HG02970 (cell line): ENCODE data around the gene IDH2.

Experiments used
- ATAC-seq: cut with Tn5 transposase; IDR thresholded peaks from one replicate; pipeline ENCODE4 v1.9.1; 2021; ENCODE audit warnings: mild to moderate bottlenecking, moderate library complexity, moderate number of reproducible peaks; ENCODE audit not compliant: unreplicated experiment, low FRiP score

Gene IDH2

DNA sequence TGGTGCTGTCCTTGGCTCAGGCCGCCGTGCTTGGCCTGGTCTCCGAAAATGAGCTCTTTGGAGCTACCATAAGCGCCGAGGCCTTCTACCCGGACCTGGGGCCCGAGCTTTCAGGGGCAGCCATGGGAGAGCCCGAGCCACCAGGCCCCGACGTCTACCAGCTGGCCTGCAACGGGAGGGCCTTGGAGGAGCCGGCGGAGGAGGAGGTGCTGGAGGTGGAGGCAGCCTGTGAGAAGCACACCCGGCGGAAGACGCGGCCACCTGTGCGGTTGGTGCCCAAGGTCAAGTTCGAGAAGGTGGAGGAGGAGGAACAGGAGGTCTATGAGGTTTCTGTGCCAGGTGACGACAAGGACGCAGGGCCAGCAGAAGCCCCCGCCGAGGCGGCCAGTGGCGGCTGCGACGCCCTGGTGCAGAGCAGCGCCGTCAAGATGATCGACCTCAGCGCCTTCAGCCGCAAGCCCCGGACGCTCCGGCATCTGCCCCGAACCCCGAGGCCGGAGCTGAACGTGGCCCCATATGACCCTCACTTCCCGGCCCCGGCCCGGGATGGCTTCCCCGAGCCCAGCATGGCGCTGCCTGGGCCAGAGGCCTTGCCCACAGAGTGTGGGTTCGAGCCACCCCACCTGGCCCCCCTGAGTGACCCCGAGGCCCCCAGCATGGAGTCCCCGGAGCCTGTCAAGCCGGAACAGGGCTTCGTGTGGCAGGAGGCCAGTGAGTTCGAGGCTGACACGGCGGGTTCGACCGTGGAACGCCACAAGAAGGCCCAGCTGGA is 34.9 kb downstream of the IDH2 start:
- ATAC-seq, result no peak

DNA sequence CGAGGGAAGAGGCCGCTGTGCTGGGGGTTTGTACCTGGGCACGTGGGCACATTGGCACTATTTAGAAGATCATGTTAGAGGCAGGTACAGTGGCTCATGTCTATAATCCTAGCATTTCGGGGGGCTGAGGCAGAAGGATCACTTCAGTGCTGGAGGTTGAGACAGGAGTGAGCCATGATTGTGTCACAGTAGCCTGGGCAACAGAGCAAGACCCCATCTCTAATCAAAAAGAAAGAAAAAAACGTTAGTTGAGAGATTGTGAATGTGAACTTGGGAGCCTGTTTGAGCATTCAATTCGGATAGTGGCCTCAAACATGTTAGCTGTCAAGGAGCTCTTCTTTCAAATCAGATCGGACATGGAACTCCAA is 36.6 kb downstream of the IDH2 start:
- ATAC-seq, result no peak

DNA sequence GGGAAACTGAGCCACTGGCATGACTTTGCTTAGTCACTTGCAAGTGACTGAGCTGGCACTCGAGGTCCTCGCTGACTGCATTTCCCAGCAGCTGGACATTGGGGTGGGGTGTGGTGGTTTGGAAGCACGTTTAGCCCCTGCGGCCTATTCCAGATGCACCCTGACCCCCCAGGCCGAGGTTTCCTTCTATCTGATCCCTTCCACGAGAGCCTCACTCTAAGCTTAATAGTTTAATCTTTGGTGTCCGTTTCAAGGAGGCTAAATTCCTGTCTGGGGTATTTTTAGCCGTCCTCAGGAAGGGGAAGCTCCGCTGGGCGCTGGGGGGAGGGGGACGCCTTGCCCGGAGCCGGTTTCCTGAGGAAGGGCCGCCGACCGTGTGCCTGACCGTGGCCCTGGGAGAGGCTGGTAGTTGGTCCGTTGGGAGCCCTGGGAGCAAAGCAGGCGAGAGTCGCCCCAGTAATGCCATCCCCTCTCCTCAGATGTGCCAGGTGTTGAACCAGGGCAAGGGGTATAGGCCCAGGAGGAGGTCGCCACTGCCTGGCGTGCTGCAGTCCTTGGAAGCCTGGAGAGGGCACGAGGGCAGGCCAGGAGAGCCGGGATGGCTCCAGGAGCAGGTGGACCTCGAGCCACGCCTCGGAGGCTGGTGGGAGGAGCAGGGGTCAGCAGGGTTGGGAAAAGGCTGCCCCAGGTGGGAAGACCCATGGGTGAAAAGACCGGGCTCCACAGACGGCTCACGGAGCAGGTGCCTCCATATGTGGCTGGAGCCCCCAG is 37.2 kb downstream of the IDH2 start:
- ATAC-seq, result no peak

DNA sequence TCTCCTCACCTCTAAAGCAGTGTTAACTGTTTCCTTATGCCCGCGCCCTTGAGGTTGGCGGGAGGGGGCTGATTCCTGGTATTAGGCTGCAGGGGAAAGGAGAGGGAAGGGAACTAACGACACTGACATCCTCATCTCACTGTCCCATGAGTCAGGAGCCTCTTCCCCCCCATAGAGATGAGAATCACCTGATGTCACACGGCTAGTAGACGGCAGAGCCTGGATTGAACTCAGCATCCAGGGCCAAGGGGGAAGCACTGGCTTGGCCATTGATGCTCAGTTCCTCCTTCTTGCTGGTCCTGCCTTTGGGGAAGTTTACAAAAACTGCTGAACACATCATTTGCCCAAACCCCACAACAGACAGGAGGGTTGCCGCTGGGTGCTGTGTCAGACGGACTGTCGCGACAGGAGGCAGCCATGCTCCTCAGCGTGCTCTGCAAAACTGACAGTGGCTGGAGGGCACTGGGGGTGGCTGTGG is 38.5 kb downstream of the IDH2 start:
- no peak for ATAC-seq

DNA sequence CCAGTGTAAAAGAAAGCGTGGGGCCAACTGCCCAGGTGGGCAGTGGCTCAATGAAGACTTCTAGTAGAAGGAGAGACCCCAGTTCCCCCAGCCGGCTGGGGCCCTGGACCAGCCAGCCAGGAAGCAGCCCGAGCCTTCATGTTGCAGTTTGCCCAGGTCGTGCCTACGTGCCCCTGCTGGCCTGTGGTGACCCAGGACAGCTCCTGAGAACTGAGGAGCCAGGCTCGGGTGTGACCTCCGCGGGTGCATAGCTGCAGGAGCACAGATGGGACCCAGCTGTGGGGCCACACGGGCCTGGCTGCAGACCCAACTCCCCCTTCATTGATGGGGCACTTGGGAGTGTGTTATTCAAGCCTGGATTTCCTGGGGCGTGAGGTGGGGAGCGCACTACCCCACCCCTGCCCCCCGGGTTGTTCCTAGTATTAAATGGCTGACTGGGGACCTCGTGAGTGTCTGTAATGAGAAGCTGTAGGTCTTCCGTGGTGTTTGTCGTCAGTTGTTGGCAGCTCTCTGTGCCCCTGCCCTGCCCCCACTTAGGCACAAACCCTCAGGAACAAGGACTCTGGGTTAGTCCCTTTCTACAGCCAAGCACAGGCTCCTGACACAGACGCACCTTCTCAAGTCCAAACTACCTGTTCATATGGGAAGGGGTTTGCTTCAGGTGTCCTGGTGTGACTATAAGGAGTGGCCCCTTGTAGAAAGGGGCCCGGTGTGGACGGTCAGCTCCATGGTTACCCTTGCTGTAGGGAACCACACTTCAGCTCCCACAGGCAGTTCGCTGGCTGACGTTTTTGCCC is 39.1 kb downstream of the IDH2 start:
- no peak for ATAC-seq

DNA sequence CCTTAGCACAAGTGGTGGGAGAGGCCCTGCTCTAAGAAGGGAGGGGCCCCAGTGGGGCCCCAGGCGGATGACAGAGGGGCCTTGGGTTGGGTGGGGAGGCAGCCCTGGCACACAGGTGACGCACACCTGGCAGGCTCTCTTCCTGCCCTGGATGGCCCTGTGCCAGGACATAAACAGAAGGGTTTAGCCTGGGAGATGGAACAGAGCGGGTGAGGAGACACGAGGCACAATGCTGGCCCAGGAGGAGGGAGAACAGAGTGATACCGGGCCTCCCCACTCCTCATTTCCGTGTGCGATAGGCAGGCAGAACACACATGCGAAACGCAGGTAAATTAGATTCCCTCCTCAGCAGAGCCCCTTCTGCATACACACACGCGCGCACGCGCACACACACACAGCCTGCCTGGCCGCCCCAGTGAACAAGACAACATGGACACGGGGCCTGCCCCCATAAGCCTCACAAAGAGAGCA is 39.8 kb downstream of the IDH2 start:
- no peak for ATAC-seq

DNA sequence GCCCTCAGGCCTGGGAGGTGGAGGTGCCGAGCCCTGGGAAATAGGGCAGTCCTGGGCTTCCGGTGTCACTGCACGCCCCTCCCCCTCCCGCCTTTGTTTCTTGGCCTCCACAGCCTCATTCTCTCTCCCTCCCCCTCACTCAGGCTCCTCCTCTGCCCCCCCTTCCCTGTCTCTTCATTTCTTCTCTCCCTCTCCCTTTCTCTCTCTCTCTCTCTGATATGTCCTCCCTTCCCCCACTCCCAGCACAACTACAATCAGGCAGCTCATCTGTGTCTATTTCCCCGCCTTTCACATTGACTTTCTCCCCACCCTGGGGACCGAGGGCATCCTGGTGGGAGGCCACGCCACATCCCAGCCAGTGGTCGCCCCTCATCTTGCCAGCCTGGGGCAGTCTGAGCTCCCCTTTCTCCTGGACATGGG is 40.2 kb downstream of the IDH2 start:
- no peak for ATAC-seq

DNA sequence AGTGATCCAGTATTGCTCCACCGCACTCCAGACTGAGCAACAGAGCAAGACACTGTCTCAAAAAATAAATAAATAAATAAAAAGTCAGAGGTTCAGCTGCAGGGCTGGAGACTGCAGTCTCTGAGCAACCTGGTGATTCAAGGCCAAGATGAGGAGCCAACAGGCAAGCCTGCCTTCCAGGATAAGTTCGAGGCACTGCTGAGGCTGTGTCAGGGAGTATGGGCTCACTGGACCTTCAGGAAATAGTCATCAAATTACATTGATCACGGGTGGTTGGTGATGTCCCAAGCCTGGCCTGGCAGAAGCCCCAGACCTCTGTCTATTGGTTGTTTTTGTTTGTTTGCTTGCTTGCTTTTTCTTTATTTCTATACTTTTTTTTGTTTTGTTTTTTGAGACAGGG is 41.5 kb downstream of the IDH2 start:
- no peak for ATAC-seq

DNA sequence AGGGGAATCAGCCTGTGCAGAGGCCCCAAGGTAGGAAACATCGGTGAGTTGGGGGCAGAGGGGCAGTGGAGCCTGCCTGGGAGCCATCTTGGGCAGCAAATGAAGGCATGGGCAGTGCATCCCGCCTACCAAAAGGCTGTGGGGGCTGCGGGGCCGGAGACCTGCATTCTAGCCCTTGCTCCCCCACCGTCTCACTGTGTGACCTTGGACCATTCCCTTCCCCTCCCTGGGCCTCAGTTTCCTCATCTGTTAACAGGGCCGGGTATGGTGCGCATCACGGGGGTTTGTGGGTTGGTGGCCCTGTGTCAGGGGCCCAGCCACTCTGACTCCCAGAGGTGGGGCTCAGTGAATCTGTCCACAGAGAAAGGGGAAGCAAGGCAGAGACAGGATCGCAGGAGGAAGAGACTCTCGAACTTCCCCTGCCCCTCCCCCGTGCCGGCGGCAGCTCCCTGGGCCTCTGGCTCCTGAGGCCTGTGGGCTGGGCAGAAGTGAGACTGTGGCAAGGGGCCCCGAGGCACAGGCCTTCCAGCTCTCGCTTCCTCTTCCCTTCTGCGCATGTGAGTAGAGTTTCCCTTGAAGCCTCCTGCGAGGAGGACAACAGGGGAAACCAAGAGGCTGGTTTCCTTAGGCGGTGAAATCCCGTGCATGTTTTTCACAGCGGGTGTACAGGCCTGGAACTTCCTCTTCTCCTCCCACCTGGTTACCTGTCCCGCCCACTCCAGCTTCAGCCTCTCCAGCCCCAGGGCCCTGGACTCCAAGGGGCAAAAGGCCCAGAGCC is 42.9 kb downstream of the IDH2 start:
- ATAC-seq, result peak; percentile 84

DNA sequence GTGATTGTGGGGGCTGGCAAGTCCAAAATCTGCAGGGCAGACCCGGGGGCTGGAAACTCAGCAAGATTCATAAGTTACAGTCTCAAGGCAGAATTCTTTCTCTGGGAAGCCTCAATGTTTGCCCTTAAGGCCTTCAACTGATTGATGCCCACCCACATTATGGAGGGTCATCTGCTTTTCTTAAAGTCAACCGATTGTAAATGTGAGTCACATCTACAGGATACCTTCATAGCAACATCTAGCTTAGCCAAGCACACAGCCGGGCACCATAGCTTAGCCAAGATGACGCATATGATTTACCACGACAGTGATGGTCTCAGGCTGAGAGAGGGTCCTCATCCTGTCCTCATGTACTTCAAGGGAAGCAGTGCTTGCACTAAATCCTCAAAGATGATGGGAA is 43.5 kb downstream of the IDH2 start:
- ATAC-seq, result no peak

DNA sequence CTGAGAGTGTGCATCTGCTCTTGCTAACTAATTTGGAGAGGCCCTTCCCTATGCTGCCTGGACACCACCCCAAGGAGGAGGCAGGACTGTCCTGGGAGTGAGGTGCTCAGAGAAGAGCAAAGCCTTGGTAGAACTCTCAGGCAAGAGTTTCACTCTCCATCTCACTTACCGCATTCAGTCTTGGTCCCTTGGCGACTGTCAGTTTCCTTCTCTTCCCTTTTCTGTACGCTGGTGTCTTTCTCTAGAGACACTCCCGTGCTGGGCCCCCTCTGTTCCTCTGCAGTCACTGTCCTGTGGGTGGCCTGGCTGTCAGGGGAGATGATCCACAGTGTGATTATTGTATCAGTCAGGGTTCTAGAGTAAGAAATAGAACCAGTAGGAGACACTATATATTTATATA is 44.0 kb downstream of the IDH2 start:
- ATAC-seq, result no peak

DNA sequence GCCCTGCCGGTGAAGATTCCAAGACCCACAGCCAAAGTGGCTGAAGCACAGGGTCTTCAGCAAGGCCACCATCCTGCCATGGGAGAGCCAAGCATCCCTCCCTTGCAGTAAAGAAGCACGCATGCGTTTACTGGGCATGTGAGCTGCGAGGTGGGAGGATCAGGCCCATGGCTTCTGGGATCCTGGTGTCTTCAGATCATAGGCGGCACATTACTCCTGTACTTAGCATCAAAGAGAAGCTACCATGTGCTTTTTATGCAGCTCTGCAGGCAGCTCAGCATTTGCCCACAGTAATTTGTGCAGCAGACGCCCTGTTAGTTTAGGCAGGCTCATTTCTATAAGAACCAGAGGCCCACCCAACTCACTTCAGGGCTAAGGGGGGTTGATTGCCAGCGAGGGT is 45.7 kb downstream of the IDH2 start:
- ATAC-seq, result no peak

DNA sequence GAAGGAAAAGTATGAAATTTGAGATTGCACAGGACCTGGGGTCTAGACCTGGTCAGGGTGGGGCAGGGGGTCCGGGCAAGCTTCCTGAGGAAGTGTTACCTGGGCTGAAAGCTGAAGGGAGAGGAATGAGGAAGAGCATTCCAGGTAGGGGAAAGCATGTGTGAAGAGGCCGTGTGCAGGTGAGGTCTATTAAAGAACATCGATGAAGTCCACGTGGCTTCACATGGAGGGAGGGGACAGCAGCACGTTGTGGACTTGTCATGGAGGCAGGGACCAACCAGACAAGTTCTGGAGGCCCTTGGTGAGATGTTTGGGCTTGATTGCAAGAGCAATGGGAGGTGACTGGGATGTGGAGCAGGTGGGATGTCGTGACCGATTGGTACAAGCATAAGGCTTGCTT is 47.1 kb downstream of the IDH2 start:
- no peak for ATAC-seq

DNA sequence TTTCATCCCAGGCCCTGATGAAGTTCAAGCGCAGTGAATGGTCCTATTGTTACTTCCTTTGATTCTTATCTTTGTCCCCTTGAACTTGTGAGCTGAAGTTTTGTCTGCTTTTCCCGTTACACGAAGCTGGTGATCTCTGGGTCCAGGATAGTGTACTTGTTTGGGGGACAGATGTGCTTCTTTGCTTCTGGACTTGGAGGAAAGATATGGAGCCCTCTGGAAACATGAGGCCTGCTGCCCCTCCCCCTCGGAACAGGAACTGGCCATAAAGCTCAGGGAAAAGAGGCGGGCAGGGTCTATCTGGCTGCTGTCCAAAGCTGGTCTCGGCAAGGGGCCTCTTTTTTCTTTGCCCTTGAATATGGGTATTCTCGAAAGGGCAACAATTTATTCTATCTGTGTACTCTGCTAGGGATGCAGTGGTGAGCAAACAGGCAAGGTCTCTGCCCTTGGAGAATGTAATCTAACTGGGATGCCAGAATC is 47.6 kb downstream of the IDH2 start:
- no peak for ATAC-seq

DNA sequence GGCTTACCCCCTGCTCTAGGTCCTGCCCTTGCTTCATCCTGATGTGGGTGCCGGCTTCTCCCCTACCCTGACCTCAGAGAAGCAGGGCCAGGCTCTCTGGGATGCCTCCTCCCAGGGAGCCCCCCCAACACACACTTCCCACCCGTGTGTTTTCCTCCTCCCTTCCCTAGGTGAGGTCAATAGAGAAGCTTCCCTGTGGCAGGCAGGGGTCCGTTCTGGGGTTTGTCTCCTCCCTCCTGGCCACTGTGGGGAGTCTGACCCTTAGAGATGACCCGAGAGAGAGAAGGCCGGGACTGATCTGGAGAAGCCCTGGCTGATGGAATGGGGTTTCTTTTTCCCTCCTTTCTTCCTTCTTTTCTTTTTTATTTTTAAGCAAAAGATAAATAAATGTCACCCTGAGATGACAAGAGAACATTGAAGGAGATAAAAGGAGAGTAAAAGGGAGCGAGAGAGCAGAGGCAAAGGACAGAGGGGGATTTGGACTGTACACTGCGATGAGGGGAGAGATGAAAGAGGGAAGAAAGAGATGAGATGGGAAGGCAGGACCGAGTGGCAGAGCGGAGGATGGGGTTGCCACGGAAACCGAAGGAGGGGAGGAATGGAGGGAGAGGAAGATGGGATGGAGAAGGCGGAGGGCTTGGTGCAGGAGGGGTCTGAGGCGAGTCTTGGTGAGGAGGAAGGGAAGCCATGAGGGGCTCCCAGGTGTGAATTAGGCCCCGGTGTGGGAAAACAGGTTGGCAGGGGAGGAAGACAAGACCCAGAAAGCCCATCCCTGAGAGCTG is 48.4 kb downstream of the IDH2 start:
- no peak for ATAC-seq

DNA sequence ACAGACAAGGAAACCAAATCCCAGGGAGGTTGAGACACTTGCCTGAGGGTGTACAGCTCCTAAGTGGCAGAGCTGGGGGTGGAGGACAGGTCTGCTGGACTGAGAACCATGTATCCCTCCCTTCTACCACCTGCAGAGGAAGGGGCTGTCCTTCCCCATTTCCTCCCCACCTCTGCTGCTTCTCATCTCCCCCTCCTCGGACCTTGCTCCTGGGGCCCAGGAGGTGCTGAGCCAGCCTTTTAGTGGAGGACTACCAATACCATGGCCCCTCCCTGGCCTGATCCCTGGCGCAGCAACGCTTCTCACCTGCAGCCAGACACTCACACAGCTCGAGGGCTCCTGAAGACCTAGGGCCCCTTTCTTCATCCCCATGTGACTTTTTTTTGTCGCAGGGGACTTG is 50.4 kb downstream of the IDH2 start:
- no peak for ATAC-seq

DNA sequence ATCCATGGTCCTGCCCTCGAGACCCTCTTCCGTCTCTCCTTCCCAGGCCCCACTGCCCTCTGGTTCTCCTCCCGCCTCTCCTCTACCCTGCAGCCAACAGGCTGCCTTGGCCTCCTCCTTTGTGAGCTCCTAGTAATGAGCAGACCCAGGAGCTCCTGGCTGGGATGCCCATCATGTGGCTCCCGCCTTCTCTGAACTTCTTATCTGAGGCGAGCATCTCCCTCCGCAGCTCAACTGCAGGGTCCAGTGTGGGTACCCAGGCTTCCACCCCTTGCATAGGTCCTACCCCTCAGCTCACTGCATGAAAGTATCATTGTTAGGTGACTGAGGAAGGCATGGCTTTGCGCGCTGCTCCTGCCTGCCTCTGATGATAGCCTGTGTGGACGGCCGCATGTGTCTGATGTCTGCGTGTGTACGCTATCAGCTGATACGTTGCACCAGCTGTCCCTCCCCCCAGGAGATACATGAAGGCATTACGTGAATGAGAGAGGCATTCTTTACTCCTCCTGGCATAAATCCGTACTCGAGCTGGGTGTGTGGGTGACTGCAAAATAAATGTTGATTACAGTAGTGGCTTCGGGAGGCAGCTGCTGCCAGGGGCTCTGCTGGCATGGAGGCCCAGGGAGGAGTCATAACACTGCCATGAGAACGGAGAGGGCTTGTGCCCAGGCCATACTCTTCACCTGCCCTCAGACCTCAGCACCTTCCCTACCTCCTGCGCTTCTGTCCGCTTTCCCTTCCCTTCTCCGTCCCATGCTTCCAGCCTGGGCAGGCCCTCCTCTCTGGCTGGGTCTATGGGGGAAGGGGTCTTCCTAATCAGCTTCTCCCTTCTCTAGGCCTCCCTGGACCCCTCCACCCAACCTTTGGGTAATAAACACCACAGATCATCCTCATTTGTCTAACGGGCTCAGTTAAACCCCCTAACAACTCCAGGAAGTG is 52.3 kb downstream of the IDH2 start:
- no peak for ATAC-seq

DNA sequence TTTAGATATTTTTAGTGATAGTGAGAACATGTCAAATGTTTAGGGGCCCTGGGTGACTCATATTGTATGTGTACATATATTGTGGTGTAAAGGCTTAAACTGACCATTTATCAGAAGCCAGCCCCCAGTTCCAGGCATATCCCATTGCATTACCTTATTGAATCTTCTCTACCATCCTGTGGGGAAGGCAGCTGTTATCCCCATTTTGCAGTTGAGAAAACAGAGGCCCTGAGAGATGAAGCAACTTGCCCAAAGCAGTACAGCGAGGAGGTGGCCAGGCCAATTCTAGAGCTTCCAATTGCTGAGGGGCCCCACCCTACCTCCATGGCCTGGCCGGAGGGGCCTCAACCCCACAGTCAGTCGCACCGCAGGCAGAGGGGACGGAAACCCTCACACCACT is 53.2 kb downstream of the IDH2 start:
- ATAC-seq, result no peak
